RPMI8226 (cell line): ENCODE measurements around the gene PSMB1.

Experiments used
- DNase-seq: peaks from one replicate; pipeline ENCODE4 v3.0.0-alpha.2; 2015

Gene PSMB1

DNA sequence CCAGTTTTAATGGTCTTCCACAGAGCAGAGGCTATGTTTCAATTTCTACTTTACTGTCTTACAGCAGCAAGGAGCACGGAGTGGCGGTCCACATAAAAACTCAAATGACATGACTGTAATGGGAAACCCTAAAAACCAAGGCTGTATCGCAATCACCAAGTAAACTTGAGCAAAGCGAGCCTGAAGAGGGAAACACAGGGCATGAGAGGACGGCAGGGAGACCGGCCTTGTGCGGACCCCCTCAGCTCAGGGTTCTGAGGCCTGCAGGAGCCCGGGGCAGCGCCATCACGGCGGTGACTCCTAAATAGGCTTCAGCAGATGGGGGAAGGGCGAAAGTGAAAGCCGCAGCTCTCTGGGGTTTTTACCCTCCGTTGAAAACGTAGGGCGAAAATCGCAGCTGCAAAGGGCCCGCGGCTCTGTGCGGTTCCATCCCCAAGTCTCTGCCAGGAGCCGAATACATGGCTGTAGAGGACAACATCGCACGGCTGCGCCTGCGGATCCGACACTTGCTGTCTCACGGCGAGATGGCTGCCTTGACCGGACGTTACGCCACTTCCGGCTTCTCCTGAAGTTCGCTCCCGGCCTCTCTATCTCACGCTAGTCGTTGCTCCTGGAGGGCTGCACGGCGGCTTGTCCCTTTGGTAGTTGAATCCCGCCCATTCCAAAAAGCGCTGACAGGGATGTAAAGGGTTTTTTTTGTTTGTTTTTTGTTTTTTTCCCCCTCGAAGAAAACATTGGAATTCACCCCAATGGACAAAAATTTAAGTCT lies at the start of gene PSMB1:
Gene PSMB1, minus strand, starts transcription at position 543 of the 769 bp plus-strand sequence. Its CDS starts 65 bp downstream, at position 478.
- peak; percentile 94 for DNase-seq

DNA sequence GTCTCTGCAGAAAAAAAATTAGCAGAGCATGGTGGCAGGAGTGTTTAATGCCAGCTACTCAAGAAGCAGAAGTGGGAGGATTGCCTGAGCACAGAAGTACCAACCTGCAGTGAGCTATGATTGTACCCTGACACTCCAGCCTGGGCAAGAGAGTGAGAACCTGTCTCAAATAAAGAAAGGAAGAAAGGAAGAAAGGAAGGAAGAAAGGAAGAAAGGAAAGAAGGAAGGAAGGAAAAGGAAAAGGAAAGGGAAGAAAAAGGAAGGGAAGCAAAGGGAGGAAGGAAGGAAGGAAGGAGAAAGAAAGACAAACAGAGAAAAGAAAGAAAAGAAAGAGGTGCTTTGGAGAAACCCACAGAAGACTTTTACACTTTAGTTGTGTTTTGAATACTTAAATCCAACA lies 44.2 kb upstream of the PSMB1 start:
- no peak for DNase-seq

DNA sequence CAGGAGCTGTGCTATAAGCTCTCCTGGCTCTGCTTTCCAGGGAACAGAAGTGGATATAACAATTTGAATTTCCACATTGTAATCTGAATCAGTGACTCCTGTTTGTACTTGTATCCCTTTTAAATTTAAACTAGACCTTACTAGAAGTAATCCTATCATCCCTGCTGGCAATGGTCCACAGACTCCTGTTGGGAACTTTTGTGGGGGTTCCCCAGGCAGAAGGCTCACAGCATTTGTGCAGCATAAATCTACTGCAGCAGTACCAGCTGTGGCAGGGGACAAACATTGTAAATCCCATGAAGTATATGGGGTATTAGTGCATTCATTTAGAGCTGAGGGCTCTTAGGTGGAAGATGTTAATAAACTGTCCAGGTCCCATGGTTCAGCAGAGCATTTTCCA lies 43.3 kb upstream of the PSMB1 start:
- DNase-seq, result no peak

DNA sequence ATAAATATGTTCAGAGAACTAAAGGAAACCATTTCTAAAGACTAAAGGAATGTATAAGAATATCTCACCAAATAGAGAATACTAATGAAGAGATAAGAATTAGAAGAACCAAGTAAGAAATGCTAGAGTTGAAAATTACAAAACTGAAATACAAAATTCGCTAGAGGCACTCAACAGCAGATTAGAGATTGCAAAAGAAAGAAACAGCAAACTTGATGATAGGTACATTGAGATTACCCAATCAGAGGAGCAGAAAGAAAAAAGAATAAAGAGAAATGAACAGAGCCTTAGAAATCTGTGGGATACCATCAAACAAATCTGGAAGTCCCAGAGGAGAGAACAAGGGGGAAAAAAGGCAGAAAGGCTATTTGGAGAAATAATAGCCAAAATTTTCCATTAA lies 37.6 kb upstream of the PSMB1 start:
- DNase-seq, result no peak

DNA sequence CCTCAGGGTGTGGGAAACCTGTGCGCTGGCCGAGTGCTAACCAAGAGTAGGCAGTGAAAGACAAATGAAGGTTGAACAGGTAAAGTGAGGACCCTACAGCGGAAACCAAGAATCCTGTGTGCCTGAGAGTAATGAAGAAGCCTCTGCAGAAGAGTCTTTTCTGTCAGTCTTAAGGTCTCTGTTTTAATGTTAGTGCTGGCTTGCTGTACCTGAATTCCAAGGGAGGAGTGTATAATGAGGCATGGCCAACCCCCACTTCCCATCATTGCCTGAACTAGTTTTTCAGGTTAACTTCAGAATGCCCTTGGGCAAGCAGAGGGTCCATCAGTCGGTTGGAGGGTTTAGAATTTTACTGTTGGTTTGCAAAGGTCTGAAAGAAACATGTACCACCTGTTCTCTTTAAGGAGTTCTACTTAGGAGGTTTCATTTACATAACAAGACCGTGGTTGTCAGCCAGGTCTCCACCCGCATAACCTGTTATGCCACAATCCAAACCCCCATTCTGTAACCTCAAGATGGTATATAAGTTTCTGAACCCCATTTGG lies 31.9 kb upstream of the PSMB1 start:
- no peak for DNase-seq

DNA sequence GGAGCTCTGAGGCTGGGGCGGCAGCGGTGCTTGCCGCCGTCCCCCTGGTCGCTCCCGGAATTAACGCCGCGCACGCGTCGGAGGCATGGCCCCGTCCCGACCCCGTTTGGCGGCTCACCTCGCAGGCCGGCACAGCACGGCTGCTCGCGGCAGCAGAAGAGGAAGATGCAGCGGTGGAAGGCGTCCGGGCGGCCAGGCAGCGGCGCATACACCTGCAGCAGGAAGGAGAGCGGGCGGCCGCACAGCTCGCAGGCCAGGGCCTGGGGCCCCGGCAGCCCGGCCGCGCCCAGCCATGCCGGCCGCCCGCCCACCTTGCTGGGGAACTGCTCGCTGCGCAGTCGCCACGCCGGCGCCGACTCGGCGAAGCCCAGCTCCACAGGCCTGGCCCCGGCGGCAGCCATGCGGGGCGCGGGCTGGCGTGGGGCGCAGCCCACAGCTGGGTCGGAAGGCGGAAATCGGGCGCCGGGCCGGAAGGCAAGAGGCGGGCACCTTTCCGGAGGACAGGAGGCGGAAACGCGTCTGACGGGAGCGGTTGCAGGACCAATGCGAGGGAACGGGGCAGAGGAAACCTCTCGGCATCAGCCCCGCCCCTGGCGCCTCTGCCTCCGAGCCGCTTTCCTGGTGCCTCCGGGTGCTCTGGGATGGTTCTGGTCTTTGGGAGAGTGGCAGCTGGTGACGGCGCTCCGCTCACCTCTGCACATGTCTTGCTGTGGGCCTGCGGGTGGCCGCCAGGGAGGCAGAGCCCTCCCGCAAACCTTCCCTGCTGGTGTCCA lies 31.3 kb upstream of the PSMB1 start, which contains the start of gene PDCD2:
Gene PDCD2, minus strand, starts transcription at position 457 of the 773 bp plus-strand sequence. Its CDS starts 56 bp downstream, at position 401.
- peak; percentile 96 for DNase-seq

DNA sequence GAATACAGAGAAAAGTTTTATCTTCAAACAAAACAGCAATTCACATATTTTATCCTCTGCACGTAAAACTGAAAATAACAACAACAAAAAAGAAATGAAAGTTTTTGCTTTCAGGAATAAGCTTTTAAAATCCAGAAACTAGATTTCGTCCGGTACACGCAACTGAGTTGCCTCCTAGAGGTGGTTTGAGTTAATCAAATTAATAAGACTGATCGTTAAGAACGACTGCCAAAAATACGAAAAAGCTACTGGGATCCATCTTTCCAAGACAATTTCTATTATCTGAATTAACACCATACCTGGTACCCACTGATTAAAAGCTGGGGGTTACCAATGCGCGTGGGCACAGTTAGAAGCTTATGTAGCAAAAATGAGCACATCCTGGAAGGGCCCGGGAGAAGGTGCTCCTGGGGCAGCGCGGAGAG lies 30.7 kb upstream of the PSMB1 start:
- no peak for DNase-seq

DNA sequence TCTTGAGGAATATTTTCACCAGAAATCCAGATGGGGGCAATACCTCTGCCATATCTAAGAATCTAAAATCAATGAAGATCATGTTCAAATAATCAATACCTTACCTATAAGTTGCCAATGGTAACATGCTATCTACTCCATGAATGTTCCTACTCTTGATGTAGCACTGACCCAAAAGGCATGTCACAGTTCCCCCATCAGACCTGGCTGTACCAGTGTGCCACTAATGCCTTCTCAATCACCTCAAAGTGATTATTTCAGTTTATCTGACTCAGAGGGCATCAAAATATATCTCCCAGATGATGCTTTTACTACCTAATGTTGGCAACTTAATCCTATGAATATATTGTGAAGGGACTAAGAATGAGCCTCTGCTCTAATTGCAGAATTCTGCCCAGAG lies 25.8 kb upstream of the PSMB1 start:
- DNase-seq, result no peak

DNA sequence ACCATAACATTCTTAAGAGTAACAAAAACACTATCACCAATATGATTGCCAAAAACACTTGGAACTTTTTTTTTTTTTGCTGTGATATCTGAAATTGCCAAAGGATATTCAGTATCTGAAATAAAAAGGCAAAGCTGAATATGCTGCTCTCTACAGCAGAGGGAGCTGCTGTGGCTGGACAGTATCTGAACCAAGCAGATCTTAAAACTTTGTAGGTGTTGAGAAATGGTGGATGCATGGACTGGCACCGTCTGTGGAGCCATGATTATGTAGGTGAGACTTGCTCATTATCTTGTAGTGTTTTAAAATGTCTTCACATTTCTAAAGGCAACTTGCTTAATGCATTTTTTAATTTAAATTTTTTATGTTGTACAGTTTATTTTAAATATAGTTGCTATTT lies 22.1 kb upstream of the PSMB1 start:
- DNase-seq, result no peak

DNA sequence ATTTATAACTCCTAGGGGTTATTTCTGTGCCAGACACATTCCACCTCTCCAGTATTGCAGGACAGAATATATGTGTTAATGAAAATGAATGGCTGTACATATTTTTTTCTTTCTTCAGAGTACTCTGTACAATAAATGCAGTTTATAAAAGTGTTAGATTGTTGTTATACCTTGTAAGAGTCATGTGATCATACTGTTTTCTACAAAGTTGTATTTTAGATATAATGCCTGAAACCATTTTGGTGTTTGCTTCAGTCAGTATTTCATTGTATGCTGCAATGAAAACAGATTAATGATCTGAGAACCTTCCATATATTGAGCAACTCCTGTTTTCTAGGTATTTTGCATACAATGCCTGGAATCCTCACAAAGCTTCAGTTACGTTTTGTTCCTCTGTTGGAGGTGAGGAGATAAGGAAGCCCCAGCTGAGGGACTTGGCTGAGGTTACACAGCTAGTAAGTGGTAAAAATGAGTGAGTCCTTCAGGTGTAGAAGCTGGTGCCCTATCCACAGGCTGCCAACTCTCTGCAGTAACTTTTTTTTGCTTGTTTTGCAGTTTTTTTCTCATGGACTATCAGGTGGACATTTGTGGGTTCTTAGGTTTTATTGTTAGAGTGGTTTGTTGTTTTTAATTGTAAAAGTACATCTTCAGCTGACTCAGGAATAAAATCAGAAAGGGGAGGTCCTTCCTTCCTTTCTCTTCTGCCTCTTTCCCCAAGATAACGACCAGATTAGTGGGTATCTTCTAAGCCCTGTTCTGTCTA lies 19.8 kb upstream of the PSMB1 start:
- no peak for DNase-seq

DNA sequence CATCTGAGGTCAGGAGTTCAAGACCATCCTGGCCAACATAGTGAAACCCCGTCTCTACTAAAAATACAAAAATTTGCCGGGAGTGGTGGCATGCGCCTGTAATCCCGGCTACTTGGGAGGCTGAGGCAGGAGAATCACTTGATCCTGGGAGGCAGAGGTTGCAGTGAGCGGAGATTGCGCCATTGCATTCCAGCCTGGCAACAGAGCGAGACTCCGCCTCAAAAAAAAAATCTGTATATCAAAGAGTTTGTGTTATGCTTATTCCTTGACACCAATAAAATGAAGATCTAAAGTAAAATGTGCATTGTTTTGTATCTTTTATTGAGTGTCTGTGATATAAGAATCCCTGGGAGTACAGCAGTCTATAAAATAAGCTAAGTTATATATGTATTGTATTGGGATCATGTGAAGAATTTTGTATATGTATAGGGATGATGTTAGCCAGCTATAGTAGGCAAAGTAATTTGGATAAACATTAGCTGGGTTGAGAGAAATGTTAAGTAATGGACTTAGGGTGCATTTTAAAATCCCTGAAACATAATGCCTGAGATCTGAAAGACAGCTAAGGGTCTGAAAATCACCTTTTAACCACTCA lies 11.9 kb upstream of the PSMB1 start:
- no peak for DNase-seq

DNA sequence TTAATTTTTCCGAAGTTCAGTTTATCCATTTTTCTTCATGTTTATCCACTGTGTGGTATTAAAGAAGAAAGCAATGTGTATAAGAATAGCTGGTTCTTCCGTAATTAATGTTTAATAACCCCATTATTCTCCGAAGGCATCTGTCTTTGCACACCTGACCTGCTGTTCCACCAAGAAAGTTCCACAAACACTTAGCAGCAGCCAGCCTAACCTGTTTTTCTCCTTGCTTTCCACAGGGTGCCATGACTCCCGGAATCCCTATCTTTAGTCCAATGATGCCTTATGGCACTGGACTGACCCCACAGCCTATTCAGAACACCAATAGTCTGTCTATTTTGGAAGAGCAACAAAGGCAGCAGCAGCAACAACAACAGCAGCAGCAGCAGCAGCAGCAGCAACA lies 8.4 kb upstream of the PSMB1 start:
- DNase-seq, result no peak

DNA sequence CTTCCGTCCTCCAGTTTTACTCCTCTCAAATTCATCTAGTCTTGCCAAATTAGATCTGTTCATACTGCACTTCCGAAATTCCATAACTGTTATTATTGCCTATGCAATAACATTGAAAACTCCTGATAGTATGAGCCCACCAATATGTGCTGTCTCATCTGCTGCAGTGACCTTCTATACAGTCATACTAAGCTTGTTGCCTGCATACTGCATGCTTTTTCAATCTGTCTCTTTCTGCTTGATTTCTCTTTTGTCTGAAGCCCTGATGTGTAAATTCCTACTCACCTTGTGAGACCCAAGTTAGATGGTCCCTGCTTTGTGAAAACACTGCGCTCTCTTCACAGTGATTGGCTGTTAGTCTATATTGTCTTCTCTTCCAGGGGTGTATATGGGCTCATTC lies 2.2 kb upstream of the PSMB1 start:
- no peak for DNase-seq

DNA sequence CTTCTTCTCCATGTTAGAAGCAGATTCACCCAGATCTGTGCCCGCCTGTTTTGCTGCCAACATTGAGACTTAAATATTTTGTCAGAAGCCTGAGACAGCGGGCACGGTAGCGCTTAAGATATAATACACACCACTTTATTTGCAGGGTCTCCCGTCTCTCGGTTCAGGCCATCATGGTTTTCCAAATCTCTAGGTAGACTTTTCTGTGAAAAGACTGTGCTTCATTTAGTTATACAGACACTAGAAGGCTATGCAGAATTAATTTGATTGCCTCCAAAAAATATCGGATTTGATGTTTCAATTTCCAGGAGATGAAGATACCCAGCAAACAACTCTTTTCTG lies 1.7 kb upstream of the PSMB1 start:
- DNase-seq, result no peak

DNA sequence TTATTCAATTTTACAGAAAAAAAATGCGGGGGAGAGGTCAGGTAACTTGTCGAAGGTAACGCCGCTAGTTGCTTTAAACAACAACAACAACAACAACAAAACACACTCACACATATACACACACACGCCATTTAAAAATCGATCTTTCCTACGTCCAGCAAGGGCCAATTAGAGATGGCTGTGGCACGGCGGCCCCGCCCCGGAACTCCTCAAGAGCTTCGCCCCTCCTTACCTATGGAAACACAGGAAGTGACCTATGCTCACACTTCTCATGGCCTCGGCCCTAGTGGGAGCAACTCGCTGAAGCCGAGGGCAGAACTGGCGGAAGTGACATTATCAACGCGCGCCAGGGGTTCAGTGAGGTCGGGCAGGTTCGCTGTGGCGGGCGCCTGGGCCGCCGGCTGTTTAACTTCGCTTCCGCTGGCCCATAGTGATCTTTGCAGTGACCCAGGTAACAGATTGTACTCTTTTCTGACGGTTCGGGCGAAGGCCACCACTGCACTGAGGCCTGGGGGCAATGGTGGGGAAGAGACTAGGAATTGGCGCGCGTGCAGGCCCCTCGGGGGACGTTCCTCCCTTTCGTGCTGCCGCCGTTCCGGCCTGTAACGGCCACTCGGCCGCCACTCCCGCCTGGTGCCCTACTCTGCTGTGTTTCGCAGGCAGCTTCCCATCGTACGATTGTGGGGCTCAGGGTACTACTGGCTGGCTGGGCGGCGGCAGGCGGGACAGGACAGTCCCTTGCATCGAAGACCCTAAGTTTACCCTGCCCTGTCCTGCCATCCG lies 1.1 kb upstream of the PSMB1 start, which contains the start of gene TBP:
Gene TBP, plus strand, starts transcription at position 357 of the 783 bp plus-strand sequence. CDS start 2,661 bp downstream, outside the sequence.
- DNase-seq, result peak; percentile 98

DNA sequence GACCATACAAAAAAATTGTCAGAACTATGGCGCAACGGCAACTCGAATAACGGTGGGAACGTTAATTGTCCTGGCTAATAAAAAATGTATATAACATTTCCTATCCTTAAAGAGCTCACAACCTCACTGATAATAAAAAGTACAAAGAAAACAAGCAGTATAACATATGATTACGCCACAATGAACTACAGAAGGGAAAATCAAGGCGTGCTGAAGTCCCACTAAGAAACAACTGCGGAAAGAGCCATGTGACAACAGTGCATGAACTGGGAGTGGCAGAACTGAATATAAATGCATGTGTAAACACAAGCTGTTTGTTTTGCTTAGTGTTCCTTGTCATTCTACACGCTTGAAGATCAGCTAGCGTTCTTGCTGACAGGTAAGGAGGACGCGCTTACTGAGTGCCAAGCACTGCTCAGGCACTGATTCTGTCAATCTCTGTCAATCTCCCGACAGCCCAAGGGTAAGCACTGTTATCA lies 466 bp upstream of the PSMB1 start:
- DNase-seq, result no peak

DNA sequence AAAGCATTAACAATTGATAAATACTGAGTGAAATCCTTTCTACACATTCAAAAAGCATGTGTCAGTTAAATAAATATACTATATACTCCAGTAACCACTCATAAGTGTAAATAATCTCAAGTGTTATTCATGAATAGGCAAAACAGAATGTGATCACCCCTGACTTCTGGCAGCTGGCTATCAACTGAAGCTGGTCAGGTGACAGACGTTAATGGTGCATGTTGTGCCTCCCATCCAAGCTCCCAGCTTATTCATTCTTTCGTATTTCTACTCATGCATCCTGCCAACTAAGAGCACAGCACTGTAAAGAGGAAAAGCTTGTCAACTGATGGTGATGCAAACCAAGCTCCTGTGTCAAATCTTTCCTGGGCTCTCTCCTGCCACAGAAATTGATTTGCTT lies 7.7 kb downstream of the PSMB1 start:
- no peak for DNase-seq

DNA sequence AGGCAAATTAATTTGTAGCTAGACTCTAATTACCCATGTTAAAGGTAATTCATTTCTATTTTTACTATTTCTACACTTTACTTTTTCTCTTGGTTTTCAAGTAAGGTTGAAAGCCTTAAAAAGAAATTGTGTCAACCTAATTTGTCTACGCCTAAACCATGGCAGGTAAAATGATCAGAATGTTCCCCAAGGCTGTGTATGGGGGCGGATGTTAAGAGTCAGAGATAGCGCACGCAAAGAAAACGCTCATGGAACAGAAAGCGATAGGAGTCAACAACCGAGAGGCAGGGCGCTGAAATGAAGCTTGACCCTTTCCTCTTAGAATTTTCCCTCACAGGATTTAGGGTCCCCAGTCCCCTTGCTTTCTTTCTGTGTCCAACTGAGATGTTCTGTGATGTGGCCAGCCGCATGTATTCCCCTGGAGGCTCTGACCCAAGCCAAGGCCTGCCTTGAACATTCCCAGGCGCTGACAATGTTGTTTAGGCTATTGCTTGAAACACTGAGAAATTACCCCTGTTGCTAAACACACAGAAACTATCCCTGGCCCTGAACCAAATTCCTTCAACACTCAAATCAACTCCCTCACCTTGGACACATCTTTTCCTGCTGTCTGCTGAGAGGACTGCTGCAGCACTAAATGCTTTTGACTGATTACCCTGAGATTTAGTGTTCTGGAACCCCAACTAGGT lies 10.9 kb downstream of the PSMB1 start:
- DNase-seq, result no peak

DNA sequence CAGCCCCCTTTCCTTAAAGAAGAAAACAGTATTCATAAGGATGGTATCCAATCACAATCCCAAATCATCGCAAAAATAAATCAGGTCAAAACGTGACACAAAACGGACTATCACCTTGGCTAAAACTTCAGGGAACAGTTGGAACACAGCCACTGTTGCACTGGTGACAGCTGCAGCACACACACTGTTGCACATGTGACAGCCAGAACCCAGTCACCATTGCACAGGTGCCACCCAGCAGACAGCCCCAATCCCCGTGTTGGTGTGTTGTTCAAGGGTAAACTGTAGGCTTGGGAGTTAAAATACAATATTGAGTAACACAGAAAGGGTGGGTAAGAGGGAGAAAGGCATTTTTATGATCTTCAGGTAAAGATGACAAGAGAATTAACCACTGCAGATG lies 15.8 kb downstream of the PSMB1 start:
- DNase-seq, result no peak

DNA sequence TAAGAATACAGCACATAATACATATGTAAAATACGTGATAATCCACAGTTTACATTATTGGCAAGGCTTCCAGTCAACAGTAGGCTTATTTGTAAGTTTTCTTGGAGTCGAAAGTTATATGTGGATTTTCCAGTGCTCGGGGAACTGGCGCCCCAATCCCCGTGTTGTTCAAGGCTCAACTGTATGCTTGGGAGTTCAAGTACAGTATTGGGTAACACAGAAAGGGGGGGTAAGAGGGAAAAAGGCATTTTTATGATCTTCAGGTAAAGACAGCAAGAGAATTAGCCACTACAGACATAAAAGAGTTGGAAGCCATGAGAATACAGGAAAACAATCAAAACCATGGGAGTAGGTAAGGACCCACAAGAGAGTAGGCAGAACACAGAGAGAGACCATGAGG lies 16.4 kb downstream of the PSMB1 start:
- no peak for DNase-seq

DNA sequence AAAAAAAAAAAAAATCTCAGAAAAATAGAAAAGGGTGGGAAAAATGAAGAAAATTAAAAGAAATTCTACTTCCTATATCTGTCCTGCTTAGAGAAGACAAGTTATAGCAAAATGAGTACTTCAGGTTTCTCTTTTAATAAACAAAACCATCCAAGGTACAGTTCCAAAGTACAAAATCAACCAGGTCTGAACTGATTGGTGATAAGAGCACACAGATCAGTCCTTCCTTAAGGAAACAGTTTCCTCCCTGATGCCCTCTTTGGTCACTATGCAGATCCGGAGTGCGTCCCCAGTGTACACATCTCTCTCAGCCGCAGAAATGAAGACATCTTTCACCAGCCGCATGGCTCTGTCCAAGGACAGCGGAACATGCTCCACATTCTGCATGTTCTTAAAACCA lies 18.1 kb downstream of the PSMB1 start:
- no peak for DNase-seq
